ENCODE data around the gene TOM1. TPM values are rescaled to one million over a fixed set of nuclear protein-coding genes. Genes with fewer than 3 reads are reported as not detected.
"Not testable (repeated sequence)": the region's sequence is repeated elsewhere in the genome, so short reads cannot be mapped to it uniquely, and the experiment has no call there.

The TOM1 gene
- total and polyA plus RNA-seq, 9 donors = 25.6 to 34.9 (median 29.8) TPM

DNA sequence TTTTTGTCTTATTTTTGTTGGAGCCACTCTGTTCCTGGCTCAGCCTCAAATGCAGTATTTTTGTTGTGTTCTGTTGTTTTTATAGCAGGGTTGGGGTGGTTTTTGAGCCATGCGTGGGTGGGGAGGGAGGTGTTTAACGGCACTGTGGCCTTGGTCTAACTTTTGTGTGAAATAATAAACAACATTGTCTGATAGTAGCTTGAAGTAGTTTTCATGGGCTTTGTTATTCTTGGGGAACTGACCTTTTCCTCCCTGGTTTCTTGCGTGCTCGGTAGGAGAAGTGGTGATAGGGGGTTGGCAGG is 94.3 kb downstream of the TOM1 start:
- Histone ChIP-seq H3K4me3 (ENCODE audit: low read length) (no peak overlapping the region), H3K27ac (ENCODE audit: low read length) (no peak overlapping the region), H3K9me3 (replicated peaks; ENCODE audit: control insufficient read depth, low read depth, low read length) (no peaks in the 10 kb centered on the region), H3K4me1 (ENCODE audit: control insufficient read depth, insufficient read depth, low read length) (no peaks in the 10 kb centered on the region), H3K36me3 (ENCODE audit: control insufficient read depth, insufficient read depth, low read length) (no peaks in the 10 kb centered on the region), H3K27me3 (ENCODE audit: control insufficient read depth, insufficient read depth, low read length) (no peaks in the 10 kb centered on the region)
- WGBS (ENCODE audit: insufficient coverage) = 60% methylated on average over 1 of the region's 4 CpGs
- no peak for DNase-seq

DNA sequence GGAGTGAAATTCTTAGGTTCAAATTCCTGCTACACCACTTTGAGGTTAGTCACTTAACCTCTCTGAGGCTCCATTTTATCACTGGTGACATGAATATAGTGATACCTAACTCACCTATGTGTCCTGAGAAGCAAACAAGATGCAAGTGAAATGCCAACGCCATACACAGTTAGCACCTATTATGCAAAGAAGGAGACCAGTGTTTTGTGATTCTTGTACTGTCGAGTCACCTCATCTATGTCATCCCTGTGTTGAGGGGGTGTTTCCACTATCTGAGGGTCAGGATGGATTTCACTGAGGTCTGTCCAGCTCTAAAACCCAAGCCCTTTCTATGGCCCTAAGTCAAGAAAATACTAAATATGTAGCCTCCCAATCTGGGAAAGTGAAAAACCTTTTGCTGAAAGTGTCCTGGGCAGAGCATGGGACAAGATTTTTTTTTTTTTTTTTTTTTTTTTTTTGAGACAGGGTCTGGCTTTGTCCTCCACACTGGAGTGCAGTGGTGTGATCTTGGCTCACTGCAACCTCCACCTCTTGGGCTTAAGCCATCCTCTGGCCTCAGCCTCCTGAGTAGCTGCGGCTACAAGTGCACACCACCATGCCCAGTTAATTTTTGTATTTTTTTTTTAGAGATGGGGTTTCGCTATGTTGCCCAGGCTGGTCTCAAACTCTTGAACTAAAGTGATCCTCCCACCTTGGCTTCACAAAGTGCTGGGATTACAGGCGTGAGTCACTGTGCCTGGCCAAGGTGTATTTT is 95.3 kb downstream of the TOM1 start:
- H3K4me3 ChIP-seq (ENCODE audit: low read length) = no peak overlapping the region
- peaks cover 5% of the 10 kb centered on the region for H3K4me1 ChIP-seq (ENCODE audit: control insufficient read depth, insufficient read depth, low read length)
- WGBS (ENCODE audit: insufficient coverage) = no CpG with 5 or more reads among the region's 5 CpGs
- no peak for DNase-seq
- H3K27ac ChIP-seq (ENCODE audit: low read length) = no peak overlapping the region
- H3K27me3 ChIP-seq (ENCODE audit: control insufficient read depth, insufficient read depth, low read length) = no peaks in the 10 kb centered on the region
- no peaks in the 10 kb centered on the region for H3K9me3 ChIP-seq (replicated peaks; ENCODE audit: control insufficient read depth, low read depth, low read length)
- H3K36me3 ChIP-seq (ENCODE audit: control insufficient read depth, insufficient read depth, low read length) = no peaks in the 10 kb centered on the region

DNA sequence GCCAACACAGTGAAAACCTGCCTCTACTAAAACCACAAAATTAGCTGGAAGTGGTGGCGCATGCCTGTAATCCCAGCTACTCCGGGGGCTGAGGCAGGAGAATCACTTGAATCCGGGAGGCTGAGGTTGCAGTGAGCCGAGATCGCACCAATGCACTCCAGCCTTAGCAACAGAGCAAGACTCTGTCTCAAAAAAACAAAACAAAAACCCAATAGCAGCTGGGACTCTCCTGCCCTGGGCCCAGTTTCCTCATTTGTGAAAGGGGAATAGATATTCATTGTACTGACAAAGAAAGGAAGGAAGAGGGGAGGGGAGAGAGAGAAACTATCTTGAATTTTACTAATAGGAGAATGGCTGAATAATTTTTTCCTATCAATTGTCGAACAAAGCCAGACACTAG is 96.9 kb downstream of the TOM1 start:
- Histone ChIP-seq H3K27ac (ENCODE audit: low read length) (peak overlapping the region; percentile 62), H3K4me1 (ENCODE audit: control insufficient read depth, insufficient read depth, low read length) (peaks cover 18% of the 10 kb centered on the region)
- H3K27me3 ChIP-seq (ENCODE audit: control insufficient read depth, insufficient read depth, low read length); H3K9me3 ChIP-seq (replicated peaks; ENCODE audit: control insufficient read depth, low read depth, low read length); H3K4me3 ChIP-seq (ENCODE audit: low read length); H3K36me3 ChIP-seq (ENCODE audit: control insufficient read depth, insufficient read depth, low read length): not testable (repeated sequence)
- 54% methylated on average over 4 of the region's 6 CpGs for WGBS (ENCODE audit: insufficient coverage)
- DNase-seq = peak; percentile 61

DNA sequence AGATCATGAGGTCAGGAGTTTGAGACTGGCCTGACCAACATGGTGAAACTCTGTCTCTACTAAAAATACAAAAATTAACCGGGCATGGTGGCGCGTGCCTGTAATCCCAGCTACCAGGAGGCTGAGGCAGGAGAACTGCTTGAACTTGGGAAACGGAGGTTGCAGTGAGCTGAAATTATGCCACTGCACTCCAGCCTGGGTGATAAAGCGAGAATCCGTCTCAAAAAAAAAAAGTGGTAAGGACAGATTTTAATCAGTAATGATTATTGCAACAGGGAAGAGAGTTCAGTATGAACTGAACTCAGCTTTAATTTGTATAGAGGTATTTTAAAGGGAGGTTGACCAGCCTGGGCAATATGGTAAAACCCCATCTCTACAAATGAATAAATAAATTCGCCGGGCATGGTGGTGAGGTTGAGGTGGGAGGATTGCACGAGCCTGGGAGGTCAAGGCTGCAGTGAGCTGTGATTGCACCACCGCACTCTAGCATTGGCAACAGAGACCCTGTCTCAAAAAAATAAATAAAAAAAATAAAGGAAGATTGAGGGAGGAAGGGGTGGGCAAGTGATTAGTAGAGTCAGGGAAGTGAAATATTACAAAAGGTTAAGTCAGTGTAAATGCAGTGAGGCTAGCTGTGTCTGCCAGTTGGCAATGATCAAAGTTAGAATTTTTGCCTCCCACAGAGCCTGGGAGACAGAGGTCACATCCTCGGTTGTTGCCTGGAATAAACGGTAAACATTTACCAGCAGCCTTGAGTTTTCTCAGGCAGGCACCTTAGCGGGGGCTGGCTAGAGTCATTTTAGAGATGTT is 97.6 kb downstream of the TOM1 start:
- Histone ChIP-seq H3K36me3 (ENCODE audit: control insufficient read depth, insufficient read depth, low read length) (peaks cover 9% of the 10 kb centered on the region), H3K4me3 (ENCODE audit: low read length) (no peak overlapping the region), H3K27me3 (ENCODE audit: control insufficient read depth, insufficient read depth, low read length) (no peaks in the 10 kb centered on the region), H3K4me1 (ENCODE audit: control insufficient read depth, insufficient read depth, low read length) (peaks cover 21% of the 10 kb centered on the region), H3K9me3 (replicated peaks; ENCODE audit: control insufficient read depth, low read depth, low read length) (no peaks in the 10 kb centered on the region), H3K27ac (ENCODE audit: low read length) (peak overlapping the region; percentile 62)
- DNase-seq = no peak
- WGBS (ENCODE audit: insufficient coverage) = 78% methylated on average over 7 of the region's 13 CpGs

Other genes with a start within 250 kb of the TOM1 start
- not detected for gene ISX, start 233.7 kb upstream of the TOM1 start, total RNA-seq
- gene ISX, start 233.7 kb upstream of the TOM1 start, polyA plus RNA-seq (ENCODE audit: insufficient read depth in 1 of 8, insufficient read length in 8 of 8, low replicate concordance in 1 of 8) = 1 to 10 TPM in 1 of 8 donors, under 1 TPM in 2, not detected in 5; 0.05 to 3.4 (median 0.52) TPM
- gene HMGXB4, start 42.4 kb upstream of the TOM1 start, total RNA-seq = 8.7 TPM
- gene HMGXB4, start 42.4 kb upstream of the TOM1 start, polyA plus RNA-seq (ENCODE audit: insufficient read depth in 1 of 8, insufficient read length in 8 of 8, low replicate concordance in 1 of 8) = 10 to 100 TPM; 13.2 to 20.3 (median 15.8) TPM
- 11.5 TPM for gene HMOX1, start 81.2 kb downstream of the TOM1 start, total RNA-seq
- gene HMOX1, start 81.2 kb downstream of the TOM1 start, polyA plus RNA-seq (ENCODE audit: insufficient read depth in 1 of 8, insufficient read length in 8 of 8, low replicate concordance in 1 of 8) = 10 to 100 TPM; 15.3 to 36.0 (median 26.6) TPM
- 22.8 TPM for gene MCM5, start 100.2 kb downstream of the TOM1 start, total RNA-seq
- 10 to 100 TPM; 29.1 to 46.9 (median 37.1) TPM for gene MCM5, start 100.2 kb downstream of the TOM1 start, polyA plus RNA-seq (ENCODE audit: insufficient read depth in 1 of 8, insufficient read length in 8 of 8, low replicate concordance in 1 of 8)
- 2.9 TPM for gene RASD2, start 240.9 kb downstream of the TOM1 start, total RNA-seq
- gene RASD2, start 240.9 kb downstream of the TOM1 start, polyA plus RNA-seq (ENCODE audit: insufficient read depth in 1 of 8, insufficient read length in 8 of 8, low replicate concordance in 1 of 8) = 10 to 100 TPM in 7 of 8 donors, 1 to 10 TPM in 1; 7.8 to 22.5 (median 13.2) TPM

Data from muscle of leg (tissue), 11 donors.